HEK293 (cell line): ENCODE results near the gene ASNSD1.

ENCODE experiments used
- CTCF ChIP-seq: fragments of 450-650 bp; formaldehyde crosslinking; IDR thresholded peaks from 2 replicates; pipeline ENCODE4 v1.5.1; 2016; ENCODE audit warnings: missing biosample characterization, missing genetic modification characterization
- SP2 ChIP-seq: fragments of 450-650 bp; formaldehyde crosslinking; IDR thresholded peaks from 2 replicates; pipeline ENCODE4 v1.5.1; 2016; ENCODE audit warnings: missing biosample characterization, missing genetic modification characterization
- ZNF596 ChIP-seq: fragments of 450-650 bp; IDR thresholded peaks from 2 replicates; pipeline ENCODE4 v1.5.0; 2018; ENCODE audit warnings: missing biosample characterization, mild to moderate bottlenecking, missing genetic modification characterization, moderate library complexity

GRCh38 chr2:189648846-189649509 lies 12.3 kb upstream of the ASNSD1 start:
- TF ChIP-seq CTCF (tag by site-specific recombination) = no peak
- no peak for TF ChIP-seq SP2 (tag by site-specific recombination)
- TF ChIP-seq ZNF596 (tag by site-specific recombination) = no peak
